HepG2 (cell line): Measurements from ENCODE around the gene PPCDC. TPM values are rescaled to one million over a fixed set of nuclear protein-coding genes. Genes with fewer than 3 reads are reported as not detected.

Source experiments
- CENPX ChIP-seq: sonication (generic); formaldehyde crosslinking; IDR thresholded peaks from 2 replicates; pipeline ENCODE4 v1.9.0; 2021; ENCODE audit warnings: mild to moderate bottlenecking, missing genetic modification reagents, moderate library complexity
- FOXA1 ChIP-seq, 2 experiments: fragments of 450-650 bp in 1 of 2; sonication (generic) in 1 of 2; formaldehyde crosslinking in 1 of 2; IDR thresholded peaks; 2 replicates each; pipeline versions ENCODE4 v1.4.0 to v1.6.1; 2016 to 2020; ENCODE audit warnings: missing genetic modification reagents in 1 of 2
- POGK ChIP-seq: sonication (generic); formaldehyde crosslinking; conservative IDR thresholded peaks from 2 replicates; pipeline ENCODE4 v1.8.0; 2022; ENCODE audit warnings: mild to moderate bottlenecking, moderate library complexity, missing genetic modification reagents
- RBM22 ChIP-seq: fragments of 200-400 bp; formaldehyde crosslinking; optimal IDR thresholded peaks from 2 replicates; pipeline ENCODE3; 2017; ENCODE audit warnings: mild to moderate bottlenecking, low read length, moderate library complexity
- SNAI1 ChIP-seq: sonication (generic); formaldehyde crosslinking; IDR thresholded peaks from 2 replicates; pipeline ENCODE4 v1.5.0; 2020; ENCODE audit warnings: mild to moderate bottlenecking, missing genetic modification reagents, borderline replicate concordance
- ZBTB1 ChIP-seq: sonication (generic); formaldehyde crosslinking; IDR thresholded peaks from 2 replicates; pipeline ENCODE4 v1.4.0; 2020; ENCODE audit warnings: missing genetic modification reagents, borderline replicate concordance
- ZBTB40 ChIP-seq, 2 experiments: fragments of 450-650 bp in 1 of 2; sonication (generic) in 1 of 2; formaldehyde crosslinking in 1 of 2; IDR thresholded peaks; 2 replicates each; pipeline versions ENCODE4 v1.6.1 to v1.8.0; 2016 to 2022; ENCODE audit warnings: antibody characterized with exemption in 1 of 2, mild to moderate bottlenecking in 1 of 2, missing genetic modification reagents in 1 of 2
- ZFP90 ChIP-seq: sonication (generic); formaldehyde crosslinking; IDR thresholded peaks from 2 replicates; pipeline ENCODE4 v1.8.0; 2022; ENCODE audit warnings: missing genetic modification reagents, mild to moderate bottlenecking, inconsistent platforms, borderline replicate concordance
- ZFX ChIP-seq: sonication (generic); formaldehyde crosslinking; IDR thresholded peaks from 2 replicates; pipeline ENCODE4 v1.4.0; 2020; ENCODE audit warnings: mild to moderate bottlenecking, low read depth, missing genetic modification reagents, moderate library complexity
- ZNF333 ChIP-seq: sonication (generic); formaldehyde crosslinking; IDR thresholded peaks from 2 replicates; pipeline ENCODE4 v1.4.0; 2020; ENCODE audit warnings: mild to moderate bottlenecking, missing genetic modification reagents, borderline replicate concordance
- ZNF530 ChIP-seq: sonication (generic); formaldehyde crosslinking; IDR thresholded peaks from 2 replicates; pipeline ENCODE4 v1.5.0; 2020; ENCODE audit warnings: low read depth, mild to moderate bottlenecking, missing genetic modification reagents
- ZNF639 ChIP-seq: conservative IDR thresholded peaks from 2 replicates; pipeline ENCODE4 v1.6.1; 2018; ENCODE audit warnings: missing genetic modification reagents
- ZNF770 ChIP-seq: sonication (generic); formaldehyde crosslinking; IDR thresholded peaks from 2 replicates; pipeline ENCODE4 v1.5.0; 2020; ENCODE audit warnings: mild to moderate bottlenecking, missing genetic modification reagents
- polyA plus RNA-seq, 8 experiments: library from polyadenylated mRNA; depleted of rRNA in 3 of 8; stranded (reverse) in 7 of 8; unstranded in 1 of 8; fragments of >200 nt; fragmentation: Illumina TruSeq in 4 of 8; extraction: Trizol in 4 of 8; gene quantifications; 2 replicates each; pipeline versions ENCODE4 v1.2.1 to v1.2.3, GENCODE V29; 2011 to 2016; ENCODE audit warnings: low read depth in 4 of 8, missing spikeins in 1 of 8, mixed read lengths in 1 of 8; ENCODE audit not compliant: insufficient read depth in 1 of 8
- total RNA-seq, 5 experiments: library from RNA; depleted of rRNA; stranded (reverse); fragments of >200 nt; fragmentation: Illumina TruSeq; extraction: Trizol; gene quantifications; 2 replicates each; pipeline ENCODE4 v1.2.3, GENCODE V29; 2016; ENCODE audit warnings: low read depth in 1 of 5

PPCDC gene
- total and polyA plus RNA-seq, 2 of the 13 experiments (the other 11 are each of a cell fraction or from before 2014, with no cell fraction given): 12.3 to 12.8 TPM

- TF ChIP-seq ZNF639 (CRISPR knock-in tag): no peak
- TF ChIP-seq ZBTB1: no peak
- 0 out of 2 replicates have a peak, but pooled peaks have one; percentile 59 for TF ChIP-seq ZFP90 (CRISPR knock-in tag)
- no peak for TF ChIP-seq ZNF530 (CRISPR knock-in tag)
- peak; percentile 71 for TF ChIP-seq ZFX (CRISPR knock-in tag)
- peak; percentile 88 for TF ChIP-seq POGK (CRISPR knock-in tag)
- no peak for TF ChIP-seq ZNF333 (CRISPR knock-in tag)
- TF ChIP-seq RBM22: no peak
- TF ChIP-seq ZBTB40 (IDR thresholded peaks at IDR 0.05): no peak
- TF ChIP-seq ZBTB40 (CRISPR knock-in tag; IDR thresholded peaks at IDR 0.05): no peak
- TF ChIP-seq FOXA1 (IDR thresholded peaks at IDR 0.05): no peak
- TF ChIP-seq FOXA1 (CRISPR knock-in tag; IDR thresholded peaks at IDR 0.05): peak; percentile 32; the same call in 1 of the 2 replicates
- TF ChIP-seq ZNF770: no peak
- no peak for TF ChIP-seq SNAI1
- TF ChIP-seq CENPX (CRISPR knock-in tag): no peak
Measured at GRCh38 chr15:75043509-75044257, 20.3 kb downstream of the PPCDC start (continued).
